G401 (cell line): ENCODE data around the gene POLR3H. TPM values are rescaled to one million over a fixed set of nuclear protein-coding genes. Genes with fewer than 3 reads are reported as not detected.

Experiments used
- DNase-seq: peaks from one replicate; pipeline ENCODE4 v3.0.0-alpha.2; 2015; ENCODE audit warnings: low spot score
- in situ Hi-C: cut with HindIII; loops from 2 replicates; pipeline ENCODE4 v1.10.0; 2016; ENCODE audit warnings: low sequenced_read_pairs, mixed read lengths
- total RNA-seq: library from RNA; depleted of rRNA; stranded (reverse); fragments of >200 nt; shearing (Covaris generic); gene quantifications from 2 replicates; pipeline ENCODE4 v1.2.3, GENCODE V29; 2014

POLR3H gene
- total RNA-seq, 1 experiment from 2014 or later = 33.8 TPM

- in situ Hi-C loops = no loop called here
- no peak for DNase-seq
These were observed 4.3 kb downstream of the POLR3H start for GRCh38 chr22:41540006-41540315.

GRCh38 chr22:41539146-41540005 is 4.9 kb downstream of the POLR3H start:
- in situ Hi-C loops = no loop called here
- DNase-seq = no peak

GRCh38 chr22:41538583-41538982 is 5.7 kb downstream of the POLR3H start:
- DNase-seq = peak; percentile 41
- in situ Hi-C loops = no loop called here

- DNase-seq = no peak
- in situ Hi-C loops = no loop called here
These were observed 7.1 kb downstream of the POLR3H start for GRCh38 chr22:41537203-41537602.

GRCh38 chr22:41535244-41535643 is 9.0 kb downstream of the POLR3H start:
- in situ Hi-C loops = no loop called here
- DNase-seq = peak; percentile 50

GRCh38 chr22:41534219-41534618 is 10.1 kb downstream of the POLR3H start:
- in situ Hi-C loops = no loop called here
- no peak for DNase-seq

GRCh38 chr22:41532908-41533825 is 11.1 kb downstream of the POLR3H start:
- in situ Hi-C loops = no loop called here
- DNase-seq = peak; percentile 85

- in situ Hi-C loops = no loop called here
- DNase-seq = no peak
These were observed 12.4 kb downstream of the POLR3H start for GRCh38 chr22:41531715-41532477.

GRCh38 chr22:41530890-41531714 is 13.2 kb downstream of the POLR3H start:
- DNase-seq = peak; percentile 48
- in situ Hi-C loops = no loop called here

- in situ Hi-C loops = no loop called here
- peak; percentile 78 for DNase-seq
These were observed 15.2 kb downstream of the POLR3H start for GRCh38 chr22:41528938-41529561.

GRCh38 chr22:41528132-41528766 is 16.0 kb downstream of the POLR3H start:
- in situ Hi-C loops = no loop called here

GRCh38 chr22:41526830-41527799 is 17.2 kb downstream of the POLR3H start:
- DNase-seq = peak; percentile 66
- in situ Hi-C loops = no loop called here

More at GRCh38 chr22:41528132-41528766, 16.0 kb downstream of the POLR3H start:
- DNase-seq = no peak

GRCh38 chr22:41526226-41526829 is 17.9 kb downstream of the POLR3H start:
- DNase-seq = no peak
- in situ Hi-C loops = no loop called here

- DNase-seq = no peak
- in situ Hi-C loops = no loop called here
These were observed 18.6 kb downstream of the POLR3H start for GRCh38 chr22:41525450-41526225.

- in situ Hi-C loops = no loop called here
- DNase-seq = no peak
These were observed 19.3 kb downstream of the POLR3H start for GRCh38 chr22:41524809-41525449.
